GM12878 (cell line): Measurements from ENCODE around the gene GZMH. TPM values are rescaled to one million over a fixed set of nuclear protein-coding genes. Genes with fewer than 3 reads are reported as not detected.

ENCODE experiments used
- ATAC-seq: fragments of 200-7000 bp; cut with Tn5 transposase; 3 replicates; pipeline ENCODE4 v1.9.1; 2020; ENCODE audit warnings: mild to moderate bottlenecking, moderate library complexity
- BruUV-seq: library from RNA; stranded (reverse); fragments of 400-500 nt; replicated peaks from 2 replicates; lab custom pipeline; 2021; lab: Mats Ljungman, UMichigan
- CTCF ChIA-PET: fragments of 300-600 bp; sonication (Branson Sonifier 250); formaldehyde crosslinking; extraction: SDS; loops from one replicate; lab custom pipeline; 2021; ENCODE audit warnings: inconsistent platforms; lab: Yijun Ruan, JAX
- POLR2A ChIA-PET: fragments of 350-600 bp; formaldehyde crosslinking; extraction: SDS; loops from one replicate; lab custom pipeline; 2021; ENCODE audit warnings: inconsistent platforms; lab: Charles Lee
- RAD21 ChIA-PET: fragments of 300-600 bp; sonication (Branson Sonifier 250); formaldehyde crosslinking; loops from one replicate; lab custom pipeline; 2023; ENCODE audit warnings: antibody characterized with exemption; ENCODE audit not compliant: unreplicated experiment; lab: Charles Lee
- SMC1A ChIA-PET: fragments of 300-600 bp; sonication (Branson Sonifier 250); formaldehyde crosslinking; loops from one replicate; lab custom pipeline; 2023; ENCODE audit not compliant: unreplicated experiment, uncharacterized antibody; lab: Charles Lee
- DNase-seq: peaks from one replicate; pipeline ENCODE4 v3.0.0-alpha.2; 2011; ENCODE audit warnings: low read depth, low spot score
- FAIRE-seq: peaks from 3 replicates; lab custom pipeline; 2011; peaks lifted over from hg19 to GRCh38; lab: Jason Lieb, UNC
- H2AFZ ChIP-seq: 2 replicates; pipeline ENCODE4 v1.6.0; 2011; ENCODE audit warnings: low read depth, low read length, control low read depth; ENCODE audit not compliant: control insufficient read depth
- H3K27ac ChIP-seq: 2 replicates; pipeline ENCODE4 v1.5.1; 2011; ENCODE audit warnings: control low read depth; ENCODE audit not compliant: control insufficient read depth, insufficient read depth
- H3K27me3 ChIP-seq, 2 experiments: replicated peaks in 1 of 2; 2 replicates each; pipeline versions ENCODE4 v1.6.0 to v1.6.1; 2011; ENCODE audit warnings: low read length in 1 of 2; ENCODE audit not compliant: control insufficient read depth in 2 of 2, insufficient read depth in 2 of 2
- H3K36me3 ChIP-seq, 2 experiments: 2 replicates each; pipeline ENCODE4 v1.5.1; 2011; ENCODE audit warnings: low read length in 1 of 2; ENCODE audit not compliant: control insufficient read depth in 2 of 2, insufficient read depth in 2 of 2
- H3K4me1 ChIP-seq: 2 replicates; pipeline ENCODE4 v1.6.1; 2011; ENCODE audit warnings: mild to moderate bottlenecking, low read length, moderate library complexity, mixed read lengths; ENCODE audit not compliant: control insufficient read depth, insufficient read depth
- H3K4me2 ChIP-seq: 2 replicates; pipeline ENCODE4 v1.6.0; 2011; ENCODE audit warnings: control low read depth; ENCODE audit not compliant: control insufficient read depth, insufficient read depth
- H3K4me3 ChIP-seq: fragments of 200-600 bp; sonication (generic); 2 replicates; pipeline ENCODE4 v1.5.1; 2016
- H3K79me2 ChIP-seq: 2 replicates; pipeline ENCODE4 v1.6.0; 2011; ENCODE audit warnings: low read length; ENCODE audit not compliant: control insufficient read depth, insufficient read depth
- H3K9ac ChIP-seq: 2 replicates; pipeline ENCODE4 v1.8.0; 2011; ENCODE audit warnings: low read length, control low read depth, mixed read lengths; ENCODE audit not compliant: control insufficient read depth, insufficient read depth
- H3K9me3 ChIP-seq: replicated peaks from 3 replicates; pipeline ENCODE4 v1.5.1; 2011; ENCODE audit warnings: mild to moderate bottlenecking, low read length; ENCODE audit not compliant: control insufficient read depth, insufficient read depth
- H4K20me1 ChIP-seq: 2 replicates; pipeline ENCODE4 v1.6.0; 2011; ENCODE audit not compliant: control insufficient read depth, insufficient read depth
- HCFC1 ChIP-seq: fragments of 150-350 bp; IDR thresholded peaks from 2 replicates; pipeline ENCODE4 v1.6.1; 2014; ENCODE audit warnings: low read length
- IRF3 ChIP-seq: fragments of 450-650 bp; IDR thresholded peaks from 2 replicates; pipeline ENCODE4 v1.6.1; 2014; ENCODE audit warnings: mild to moderate bottlenecking
- NR2C2 ChIP-seq: IDR thresholded peaks from 2 replicates; pipeline ENCODE4 v1.6.1; 2011; ENCODE audit warnings: borderline replicate concordance, low read depth; ENCODE audit not compliant: control insufficient read depth, insufficient read length
- POLR2AphosphoS2 ChIP-seq: IDR thresholded peaks from 2 replicates; pipeline ENCODE4 v1.6.1; 2011; ENCODE audit warnings: low read depth, mild to moderate bottlenecking, low read length, improper control_type of control experiment, moderate library complexity
- RFX5 ChIP-seq: IDR thresholded peaks from 2 replicates; pipeline ENCODE4 v1.6.1; 2011; ENCODE audit warnings: low read depth, low read length, improper control_type of control experiment
- STAT1 ChIP-seq: fragments of 450-650 bp; conservative IDR thresholded peaks from 2 replicates; pipeline ENCODE4 v1.6.1; 2014; ENCODE audit warnings: antibody characterized with exemption, mild to moderate bottlenecking
- TARDBP ChIP-seq: IDR thresholded peaks from 2 replicates; pipeline ENCODE4 v1.6.1; 2016; ENCODE audit warnings: borderline replicate concordance
- TCF12 ChIP-seq: IDR thresholded peaks from 2 replicates; pipeline ENCODE4 v1.6.1; 2011; ENCODE audit warnings: low read depth, mild to moderate bottlenecking, low read length
- TCF7 ChIP-seq: IDR thresholded peaks from 2 replicates; pipeline ENCODE4 v1.6.1; 2014; ENCODE audit warnings: antibody characterized with exemption, borderline replicate concordance
- USF1 ChIP-seq: IDR thresholded peaks from 2 replicates; pipeline ENCODE4 v1.6.1; 2011; ENCODE audit warnings: borderline replicate concordance, low read depth, mild to moderate bottlenecking, moderate library complexity, mixed read lengths, low read length; ENCODE audit not compliant: insufficient read depth; ENCODE audit errors: extremely low read length
- ZBTB4 ChIP-seq: fragments of 450-650 bp; formaldehyde crosslinking; IDR thresholded peaks from 2 replicates; pipeline ENCODE4 v1.4.0; 2022; ENCODE audit warnings: mild to moderate bottlenecking, moderate library complexity
- WGBS: methylation state at CpG from one replicate; pipeline ENCODE4 v1.1.6; 2016; ENCODE audit warnings: low lambda C conversion rate; ENCODE audit not compliant: insufficient replicate concordance, insufficient coverage; ENCODE audit errors: missing lambda C conversion rate; 5-methylcytosine and 5-hydroxymethylcytosine counted together
- in situ Hi-C: fragments of 300-500 bp; cut with MboI; formaldehyde crosslinking; loops from 9 replicates; pipeline ENCODE4 v1.14.3; 2018; ENCODE audit warnings: mixed read lengths
- intact Hi-C: fragments of 100-400 bp; cut with micrococcal nuclease; formaldehyde crosslinking; loops from one replicate; pipeline ENCODE4 v1.14.2; 2022; ENCODE audit not compliant: unreplicated experiment
- polyA plus RNA-seq, 11 experiments: library from polyadenylated mRNA; depleted of rRNA in 4 of 11; unstranded in 6 of 11; stranded (reverse) in 5 of 11; fragments of >200 nt; fragmentation: Nextera tagmentation in 4 of 11; fragmentation: Illumina TruSeq in 1 of 11; extraction: Ambion mirVana in 4 of 11; extraction: Trizol in 1 of 11; gene quantifications; 1 replicate in 1 of 11; 2 replicates in 10 of 11; pipeline versions ENCODE4 v1.2.1 to v1.2.3, GENCODE V29; 2011 to 2016; ENCODE audit warnings: inconsistent platforms in 2 of 11, missing spikeins in 2 of 11, low read depth in 1 of 11
- total RNA-seq, 4 experiments: library from RNA; depleted of rRNA in 3 of 4; stranded (reverse); fragments of >200 nt in 3 of 4; fragmentation: Illumina TruSeq in 1 of 4; extraction: Trizol in 1 of 4; gene quantifications; 2 replicates each; pipeline versions ENCODE4 v1.2.1 to v1.2.3, GENCODE V29; 2013 to 2021
- TF ChIP-seq, protein P1 (sequence below): fragments of 450-650 bp; formaldehyde crosslinking; IDR thresholded peaks from 2 replicates; pipeline ENCODE4 v1.5.0; 2022; ENCODE audit warnings: mild to moderate bottlenecking, missing genetic modification characterization
- TF ChIP-seq, protein P2 (sequence below): fragments of 450-650 bp; IDR thresholded peaks from 2 replicates; pipeline ENCODE4 v1.6.1; 2018; ENCODE audit warnings: borderline replicate concordance, mild to moderate bottlenecking; ENCODE audit not compliant: partially characterized antibody

GZMH gene
- total and polyA plus RNA-seq, 10 of the 15 experiments (the other 5 are each of a cell fraction or from before 2014, with no cell fraction given), result 0.16 to 0.53 (median 0.22) TPM; not detected in 6

DNA sequence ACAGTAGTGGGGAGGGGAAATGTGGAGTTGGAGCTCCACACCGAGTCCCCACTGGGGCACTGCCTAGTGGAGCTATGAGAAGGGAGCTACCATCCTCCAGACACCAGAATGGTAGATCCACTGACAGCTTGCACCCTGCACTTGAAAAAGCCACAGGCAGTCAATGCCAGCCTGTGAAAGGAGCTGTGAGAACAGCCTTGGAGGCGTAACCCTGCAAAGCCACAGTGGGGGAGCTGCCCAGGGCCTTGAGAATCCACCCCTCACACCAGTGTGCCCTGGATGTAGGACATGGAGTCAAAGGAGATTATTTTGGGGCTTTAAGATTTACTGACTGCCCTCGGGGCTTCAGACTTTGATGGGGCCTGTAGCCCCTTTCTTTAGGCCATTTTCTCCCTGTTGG lies 46.0 kb downstream of the GZMH start:
- Histone ChIP-seq H3K36me3 (no peaks in the 10 kb centered on the region), H3K4me2 (no peak overlapping the region), H3K9me3 (no peaks in the 10 kb centered on the region; the same call in 1 of the 3 replicates), H4K20me1 (no peaks in the 10 kb centered on the region), H3K4me3 (no peak overlapping the region), H3K79me2 (no peaks in the 10 kb centered on the region), H3K27me3 (no peaks in the 10 kb centered on the region), H3K27ac (no peak overlapping the region), H3K9ac (no peak overlapping the region), H2AFZ (no peak overlapping the region), H3K4me1 (no peaks in the 10 kb centered on the region)
- DNase-seq, result no peak
- no peak for ATAC-seq
- 0% methylated on average over 3 of the region's 3 CpGs for WGBS
- ChIA-PET POLR2A (no interaction called here), RAD21 (no interaction called here), CTCF (no interaction called here), SMC1A (no interaction called here)
- intact Hi-C loops (no loop called here), in situ Hi-C loops (no loop called here)
- no TSS peak for BruUV-seq
- FAIRE-seq, result no peak
- TF ChIP-seq NR2C2, result no peak
- no peak for TF ChIP-seq IRF3
- TF ChIP-seq, protein P1, sequence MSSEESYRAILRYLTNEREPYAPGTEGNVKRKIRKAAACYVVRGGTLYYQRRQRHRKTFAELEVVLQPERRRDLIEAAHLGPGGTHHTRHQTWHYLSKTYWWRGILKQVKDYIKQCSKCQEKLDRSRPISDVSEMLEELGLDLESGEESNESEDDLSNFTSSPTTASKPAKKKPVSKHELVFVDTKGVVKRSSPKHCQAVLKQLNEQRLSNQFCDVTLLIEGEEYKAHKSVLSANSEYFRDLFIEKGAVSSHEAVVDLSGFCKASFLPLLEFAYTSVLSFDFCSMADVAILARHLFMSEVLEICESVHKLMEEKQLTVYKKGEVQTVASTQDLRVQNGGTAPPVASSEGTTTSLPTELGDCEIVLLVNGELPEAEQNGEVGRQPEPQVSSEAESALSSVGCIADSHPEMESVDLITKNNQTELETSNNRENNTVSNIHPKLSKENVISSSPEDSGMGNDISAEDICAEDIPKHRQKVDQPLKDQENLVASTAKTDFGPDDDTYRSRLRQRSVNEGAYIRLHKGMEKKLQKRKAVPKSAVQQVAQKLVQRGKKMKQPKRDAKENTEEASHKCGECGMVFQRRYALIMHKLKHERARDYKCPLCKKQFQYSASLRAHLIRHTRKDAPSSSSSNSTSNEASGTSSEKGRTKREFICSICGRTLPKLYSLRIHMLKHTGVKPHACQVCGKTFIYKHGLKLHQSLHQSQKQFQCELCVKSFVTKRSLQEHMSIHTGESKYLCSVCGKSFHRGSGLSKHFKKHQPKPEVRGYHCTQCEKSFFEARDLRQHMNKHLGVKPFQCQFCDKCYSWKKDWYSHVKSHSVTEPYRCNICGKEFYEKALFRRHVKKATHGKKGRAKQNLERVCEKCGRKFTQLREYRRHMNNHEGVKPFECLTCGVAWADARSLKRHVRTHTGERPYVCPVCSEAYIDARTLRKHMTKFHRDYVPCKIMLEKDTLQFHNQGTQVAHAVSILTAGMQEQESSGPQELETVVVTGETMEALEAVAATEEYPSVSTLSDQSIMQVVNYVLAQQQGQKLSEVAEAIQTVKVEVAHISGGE, result no peak
- TF ChIP-seq ZBTB4 (CRISPR knock-in tag), result no peak
- TF ChIP-seq RFX5, result no peak
- no peak for TF ChIP-seq POLR2AphosphoS2
- no peak for TF ChIP-seq TARDBP
- no peak for TF ChIP-seq HCFC1
- no peak for TF ChIP-seq STAT1
- no peak for TF ChIP-seq TCF12
- TF ChIP-seq, protein P2, sequence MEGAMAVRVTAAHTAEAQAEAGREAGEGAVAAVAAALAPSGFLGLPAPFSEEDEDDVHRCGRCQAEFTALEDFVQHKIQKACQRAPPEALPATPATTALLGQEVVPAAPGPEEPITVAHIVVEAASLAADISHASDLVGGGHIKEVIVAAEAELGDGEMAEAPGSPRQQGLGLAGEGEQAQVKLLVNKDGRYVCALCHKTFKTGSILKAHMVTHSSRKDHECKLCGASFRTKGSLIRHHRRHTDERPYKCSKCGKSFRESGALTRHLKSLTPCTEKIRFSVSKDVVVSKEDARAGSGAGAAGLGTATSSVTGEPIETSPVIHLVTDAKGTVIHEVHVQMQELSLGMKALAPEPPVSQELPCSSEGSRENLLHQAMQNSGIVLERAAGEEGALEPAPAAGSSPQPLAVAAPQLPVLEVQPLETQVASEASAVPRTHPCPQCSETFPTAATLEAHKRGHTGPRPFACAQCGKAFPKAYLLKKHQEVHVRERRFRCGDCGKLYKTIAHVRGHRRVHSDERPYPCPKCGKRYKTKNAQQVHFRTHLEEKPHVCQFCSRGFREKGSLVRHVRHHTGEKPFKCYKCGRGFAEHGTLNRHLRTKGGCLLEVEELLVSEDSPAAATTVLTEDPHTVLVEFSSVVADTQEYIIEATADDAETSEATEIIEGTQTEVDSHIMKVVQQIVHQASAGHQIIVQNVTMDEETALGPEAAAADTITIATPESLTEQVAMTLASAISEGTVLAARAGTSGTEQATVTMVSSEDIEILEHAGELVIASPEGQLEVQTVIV, result no peak
- TF ChIP-seq USF1, result no peak
- TF ChIP-seq TCF7, result no peak
